Measurements from ENCODE around the gene GPAT3. TPM values are rescaled to one million over a fixed set of nuclear protein-coding genes. Genes with fewer than 3 reads are reported as not detected.

Gene GPAT3
- total RNA-seq: 7.1 and 9.3 TPM in 2 replicates

DNA sequence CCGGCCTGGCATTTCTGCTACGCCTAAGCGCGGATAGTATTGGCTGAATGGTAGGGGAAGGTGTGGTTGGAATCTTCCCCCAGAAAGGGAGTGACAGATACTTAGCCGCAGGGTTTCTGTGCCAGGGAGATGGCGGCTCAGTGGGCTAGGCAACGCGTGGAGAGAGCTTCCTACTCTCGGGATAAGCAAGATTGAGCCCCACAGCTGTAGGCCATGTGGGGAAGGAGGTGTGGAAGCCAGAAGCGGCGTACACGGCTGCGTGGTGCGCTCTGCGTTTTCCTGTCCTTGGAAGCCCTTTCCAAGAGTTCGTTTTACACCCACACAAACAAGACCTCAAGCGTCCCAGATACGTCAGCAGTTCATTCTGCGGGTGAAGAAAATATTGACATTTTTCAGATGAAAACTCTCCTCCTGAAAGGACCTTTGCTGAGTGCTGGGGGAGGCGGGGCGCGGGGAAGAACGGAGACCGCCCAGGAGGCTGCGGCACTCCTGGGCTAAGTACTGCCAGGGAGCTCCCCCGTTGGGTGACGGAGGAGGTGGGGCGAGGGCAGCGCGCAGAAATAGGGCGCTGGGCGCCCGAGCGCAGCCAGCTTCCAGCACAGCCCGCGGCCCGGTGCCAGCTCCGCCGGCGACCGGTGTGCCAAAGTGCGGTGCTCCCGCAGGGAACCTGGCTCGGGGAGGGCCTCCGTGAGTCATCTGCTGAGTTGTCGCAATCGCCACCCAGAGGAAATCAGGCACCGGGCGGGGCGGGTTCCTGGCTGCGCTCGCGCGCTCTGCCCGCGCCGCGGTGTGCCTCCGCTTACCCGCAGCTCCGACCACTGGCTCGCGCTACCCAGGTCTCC is at the start of gene GPAT3:
Gene GPAT3, plus strand, starts transcription at position 589 of the 842 bp plus-strand sequence. CDS start 515 bp downstream, outside the sequence.

Other genes with a start within 250 kb of the GPAT3 start
- gene HPSE, start 201.3 kb upstream of the GPAT3 start, total RNA-seq: 0.81 and 5.1 TPM in 2 replicates
- gene HELQ, start 80.3 kb upstream of the GPAT3 start, total RNA-seq: 9.1 and 18.4 TPM in 2 replicates
- gene MRPS18C, start 80.0 kb upstream of the GPAT3 start, total RNA-seq: 16.8 and 22.8 TPM in 2 replicates
- 11.7 and 14.1 TPM in 2 replicates for gene ABRAXAS1, start 51.0 kb upstream of the GPAT3 start, total RNA-seq